ENCODE measurements around the gene GMDS.

GRCh38 chr6:2191390-2191740 is 54.0 kb downstream of the GMDS start:
- no peak for TF ChIP-seq CTCF (IDR thresholded peaks at IDR 0.05)
- TF ChIP-seq POLR2A (IDR thresholded peaks at IDR 0.05) = no peak
